ENCODE data around the gene FBXW7.

Gene FBXW7

GRCh38 chr4:152510349-152511147 lies 25.3 kb downstream of the FBXW7 start:
- DNase-seq (ENCODE audit: low spot score): no peak

GRCh38 chr4:152509595-152510225 lies 26.2 kb downstream of the FBXW7 start:
- DNase-seq (ENCODE audit: low spot score): no peak

- DNase-seq (ENCODE audit: low spot score): no peak
Observed at GRCh38 chr4:152508818-152509217, 27.1 kb downstream of the FBXW7 start.

GRCh38 chr4:152508386-152508785 lies 27.5 kb downstream of the FBXW7 start:
- no peak for DNase-seq (ENCODE audit: low spot score)

- DNase-seq (ENCODE audit: low spot score): no peak
Observed at GRCh38 chr4:152503653-152504290, 32.1 kb downstream of the FBXW7 start.

- DNase-seq (ENCODE audit: low spot score): peak; percentile 22
Observed at GRCh38 chr4:152501846-152502536, 33.9 kb downstream of the FBXW7 start.

GRCh38 chr4:152500800-152501434 lies 35.0 kb downstream of the FBXW7 start:
- peak; percentile 66 for DNase-seq (ENCODE audit: low spot score)

- no peak for DNase-seq (ENCODE audit: low spot score)
Observed at GRCh38 chr4:152500275-152500674, 35.6 kb downstream of the FBXW7 start.

- DNase-seq (ENCODE audit: low spot score): no peak
Observed at GRCh38 chr4:152499344-152499743, 36.5 kb downstream of the FBXW7 start.

- DNase-seq (ENCODE audit: low spot score): no peak
Observed at GRCh38 chr4:152494020-152494419, 41.9 kb downstream of the FBXW7 start.

- DNase-seq (ENCODE audit: low spot score): no peak
Observed at GRCh38 chr4:152488246-152488645, 47.6 kb downstream of the FBXW7 start.

GRCh38 chr4:152486429-152487389 lies 49.2 kb downstream of the FBXW7 start:
- DNase-seq (ENCODE audit: low spot score): no peak

- peak; percentile 7 for DNase-seq (ENCODE audit: low spot score)
Observed at GRCh38 chr4:152485726-152486276, 50.1 kb downstream of the FBXW7 start.

GRCh38 chr4:152482211-152482610 lies 53.7 kb downstream of the FBXW7 start:
- DNase-seq (ENCODE audit: low spot score): no peak

- no peak for DNase-seq (ENCODE audit: low spot score)
Observed at GRCh38 chr4:152480901-152481300, 55.0 kb downstream of the FBXW7 start.

- DNase-seq (ENCODE audit: low spot score): no peak
Observed at GRCh38 chr4:152480326-152480725, 55.6 kb downstream of the FBXW7 start.

- no peak for DNase-seq (ENCODE audit: low spot score)
Observed at GRCh38 chr4:152479428-152480026, 56.4 kb downstream of the FBXW7 start.

- no peak for DNase-seq (ENCODE audit: low spot score)
Observed at GRCh38 chr4:152478461-152479237, 57.2 kb downstream of the FBXW7 start.

- no peak for DNase-seq (ENCODE audit: low spot score)
Observed at GRCh38 chr4:152476796-152477195, 59.1 kb downstream of the FBXW7 start.

Measured in GM03348 (cell line).